ENCODE data around the gene CTSZ.
A peak's percentile ranks its signal among the peaks of the same experiment; 100 is the strongest.

CTSZ gene

DNA sequence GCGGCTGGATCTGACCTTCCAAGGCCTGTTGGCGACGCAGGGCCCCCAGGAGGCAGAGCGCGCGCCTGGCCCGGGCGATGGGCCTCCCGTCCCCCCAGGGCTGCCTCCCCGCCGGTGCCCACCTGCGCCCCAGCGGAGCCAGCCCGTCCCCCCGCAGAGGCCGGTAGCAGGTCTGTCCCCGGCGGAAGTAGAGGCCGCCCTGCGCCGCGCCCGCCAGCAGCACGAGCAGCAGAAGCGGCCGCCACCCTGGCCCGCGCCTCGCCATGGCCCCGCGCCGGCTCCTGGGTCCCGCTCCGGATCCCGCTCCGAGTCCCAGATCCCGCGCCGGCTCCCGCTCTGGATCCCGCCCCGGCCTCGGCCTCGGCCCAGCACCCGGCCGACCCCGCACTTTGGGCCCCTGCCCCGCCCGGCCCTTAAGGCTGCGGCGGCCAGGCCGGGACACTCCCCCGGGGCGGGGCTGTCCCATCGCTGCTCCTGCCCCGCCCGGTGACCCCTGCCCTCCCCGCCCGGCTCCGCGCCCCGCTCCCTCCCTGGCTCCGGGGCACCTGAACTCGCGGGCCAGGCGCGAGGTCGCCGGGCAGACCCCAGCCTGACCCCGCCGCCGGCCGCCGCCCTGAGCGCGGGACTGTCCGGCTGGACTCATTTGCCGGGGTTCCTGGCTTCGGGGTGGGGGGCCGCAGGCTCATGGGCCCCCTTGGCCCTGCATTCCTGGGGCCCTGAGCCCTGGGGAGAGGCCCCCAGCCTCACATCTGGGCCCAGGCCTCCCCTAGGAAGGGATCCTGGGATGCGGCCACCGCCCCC is at the start of gene CTSZ:
Gene CTSZ (minus strand): TSS at position 391 of the 801 bp plus-strand sequence. CDS start 126 bp downstream, at position 265.
- Histone ChIP-seq H3K4me3 (peak within 1 kb of the TSS; percentile 55 to 78 (median 64)), H3K27ac (peak within 1 kb of the TSS; percentile 68 to 99 (median 85))

GRCh38 chr20:59055302-59055701 is 48.2 kb upstream of the CTSZ start:
- H3K4me3 ChIP-seq: no peak overlapping the region
- H3K36me3 ChIP-seq: no peaks in the 10 kb centered on the region
- no peak for TF ChIP-seq Cebpa-rat (IDR thresholded peaks at IDR 0.05)

More for the DNA sequence above, at the start of gene CTSZ:
- H3K36me3 ChIP-seq: peaks cover 0 to 22% (median 0%) of the 10 kb centered on the region in 11 experiments; a peak in 9 of 22 replicates
- H3K9me3 ChIP-seq (replicated peaks in 1 of 11): no peaks in the 10 kb centered on the region
- peaks cover 61 to 100% (median 75%) of the 10 kb centered on the region in 10 experiments for H3K4me1 ChIP-seq
- H4K20me1 ChIP-seq: peaks cover 0 to 28% (median 24%) of the 10 kb centered on the region in 11 experiments; a peak in 16 of 22 replicates
- H3K9ac ChIP-seq: peak within 1 kb of the TSS; percentile 74 to 98 (median 82)
- peak within 1 kb of the TSS; percentile 95 to 100 (median 97) for H3K4me2 ChIP-seq
- peaks cover 0 to 22% (median 15%) of the 10 kb centered on the region in 11 experiments; a peak in 16 of 22 replicates for H3K27me3 ChIP-seq
- TF ChIP-seq Cebpa-rat (IDR thresholded peaks at IDR 0.05): no peak

DNA sequence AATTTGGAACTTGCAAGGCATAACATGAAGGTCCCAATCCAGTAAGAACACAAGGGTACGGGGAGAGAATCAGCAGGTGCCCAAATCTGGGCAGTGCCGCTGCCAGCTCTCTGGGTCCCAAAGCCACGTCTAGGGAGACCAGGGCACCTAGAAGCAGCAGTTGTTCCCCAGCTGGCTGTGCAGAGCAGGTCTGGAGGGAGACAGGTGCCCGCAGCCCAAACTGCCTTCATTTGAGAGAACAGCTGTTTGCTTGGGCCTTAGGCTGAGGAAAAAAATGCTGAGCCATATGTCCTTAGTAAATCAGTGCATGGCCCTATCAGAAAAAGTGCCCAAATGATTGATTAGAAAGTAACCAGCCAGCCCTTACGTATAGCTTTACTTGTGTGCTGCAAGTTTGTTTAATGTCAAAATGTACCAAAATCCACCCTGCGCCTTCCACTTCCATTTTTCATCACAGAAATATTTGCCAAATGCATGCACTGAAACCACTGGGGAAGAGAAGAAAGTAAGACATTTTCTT is 44.7 kb upstream of the CTSZ start:
- H3K4me3 ChIP-seq: no peak overlapping the region
- H3K27ac ChIP-seq: no peak overlapping the region
- H3K4me2 ChIP-seq: no peak overlapping the region
- H4K20me1 ChIP-seq: no peaks in the 10 kb centered on the region
- H3K4me1 ChIP-seq: peaks cover 0 to 6% (median 0%) of the 10 kb centered on the region in 10 experiments; a peak in 2 of 20 replicates
- no peaks in the 10 kb centered on the region for H3K36me3 ChIP-seq
- 0 out of 22 replicates have a peak, but pooled peaks cover 0 to 2% (median 0%) of the 10 kb centered on the region in 11 experiments for H3K9me3 ChIP-seq (replicated peaks in 1 of 11)
- H3K27me3 ChIP-seq: no peaks in the 10 kb centered on the region
- TF ChIP-seq Cebpa-rat (IDR thresholded peaks at IDR 0.05): no peak
- H3K9ac ChIP-seq: no peak overlapping the region

More at GRCh38 chr20:59055302-59055701, 48.2 kb upstream of the CTSZ start:
- H3K9ac ChIP-seq: no peak overlapping the region
- peaks cover 0 to 5% (median 0%) of the 10 kb centered on the region in 11 experiments; a peak in 1 of 22 replicates for H3K9me3 ChIP-seq (replicated peaks in 1 of 11)
- H4K20me1 ChIP-seq: no peaks in the 10 kb centered on the region
- no peak overlapping the region for H3K4me2 ChIP-seq
- no peaks in the 10 kb centered on the region for H3K4me1 ChIP-seq
- no peaks in the 10 kb centered on the region for H3K27me3 ChIP-seq
- H3K27ac ChIP-seq: no peak overlapping the region

GRCh38 chr20:59050437-59050836 is 43.4 kb upstream of the CTSZ start:
- H3K4me3 ChIP-seq: no peak overlapping the region
- H3K27me3 ChIP-seq: no peaks in the 10 kb centered on the region
- H3K9me3 ChIP-seq (replicated peaks in 1 of 11): no peaks in the 10 kb centered on the region
- no peaks in the 10 kb centered on the region for H4K20me1 ChIP-seq
- H3K4me1 ChIP-seq: peaks cover 0 to 6% (median 0%) of the 10 kb centered on the region in 10 experiments; a peak in 2 of 20 replicates
- no peak overlapping the region for H3K9ac ChIP-seq
- H3K4me2 ChIP-seq: no peak overlapping the region
- H3K27ac ChIP-seq: no peak overlapping the region
- no peaks in the 10 kb centered on the region for H3K36me3 ChIP-seq
- TF ChIP-seq Cebpa-rat (IDR thresholded peaks at IDR 0.05): no peak

GRCh38 chr20:59048681-59049030 is 41.6 kb upstream of the CTSZ start:
- no peaks in the 10 kb centered on the region for H3K9me3 ChIP-seq (replicated peaks in 1 of 11)
- no peak for TF ChIP-seq Cebpa-rat (IDR thresholded peaks at IDR 0.05)
- H3K27me3 ChIP-seq: no peaks in the 10 kb centered on the region
- peaks cover 3 to 17% (median 9%) of the 10 kb centered on the region in 10 experiments; a peak in 19 of 20 replicates for H3K4me1 ChIP-seq
- H3K4me3 ChIP-seq: no peak overlapping the region
- H3K27ac ChIP-seq: no peak overlapping the region
- H4K20me1 ChIP-seq: no peaks in the 10 kb centered on the region
- no peaks in the 10 kb centered on the region for H3K36me3 ChIP-seq
- H3K9ac ChIP-seq: no peak overlapping the region
- H3K4me2 ChIP-seq: 0 out of 22 replicates have a peak overlapping the region, but pooled peaks of 1 of the 11 experiments have one; percentile 3

DNA sequence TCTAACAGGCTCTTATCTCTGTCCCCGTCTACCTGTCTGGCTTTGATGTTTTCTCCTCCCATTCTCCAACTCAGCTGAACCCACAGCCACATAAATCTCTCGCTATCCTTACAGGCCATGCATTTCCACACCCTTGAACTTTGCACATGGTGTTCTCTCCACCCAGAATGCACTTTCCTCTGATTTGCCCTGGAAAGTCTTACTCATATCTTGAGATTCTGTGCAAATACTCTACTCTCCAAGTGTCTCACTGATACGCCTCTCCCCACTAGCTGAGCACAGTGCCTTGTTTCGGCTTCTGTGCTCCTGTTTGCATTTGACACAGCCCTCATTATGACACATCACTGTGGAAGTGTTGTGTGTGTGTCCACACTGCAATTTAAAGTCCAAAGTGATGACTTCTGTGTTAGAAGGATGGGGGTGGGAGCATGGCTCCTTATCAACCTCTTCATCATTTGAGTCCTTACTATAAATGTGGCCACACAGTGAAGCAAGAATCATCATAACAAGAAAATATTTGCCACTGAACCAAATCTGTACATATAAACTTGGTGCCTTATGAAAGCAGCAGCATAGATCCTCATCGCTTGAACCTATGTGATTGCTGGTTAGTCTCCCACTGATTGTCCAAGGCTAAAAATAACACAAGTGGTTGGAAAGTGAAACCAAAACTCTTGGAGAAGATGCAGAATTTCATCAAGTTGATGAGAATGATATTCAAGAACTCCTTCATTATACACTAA is 41.1 kb upstream of the CTSZ start:
- Histone ChIP-seq H3K4me2 (0 out of 22 replicates have a peak overlapping the region, but pooled peaks of 1 of the 11 experiments have one; percentile 3), H3K9ac (no peak overlapping the region), H3K4me3 (no peak overlapping the region), H3K9me3 (replicated peaks in 1 of 11) (no peaks in the 10 kb centered on the region), H3K27ac (no peak overlapping the region), H4K20me1 (no peaks in the 10 kb centered on the region), H3K27me3 (no peaks in the 10 kb centered on the region), H3K36me3 (no peaks in the 10 kb centered on the region), H3K4me1 (peaks cover 8 to 22% (median 15%) of the 10 kb centered on the region in 10 experiments)
- TF ChIP-seq Cebpa-rat (IDR thresholded peaks at IDR 0.05): no peak

DNA sequence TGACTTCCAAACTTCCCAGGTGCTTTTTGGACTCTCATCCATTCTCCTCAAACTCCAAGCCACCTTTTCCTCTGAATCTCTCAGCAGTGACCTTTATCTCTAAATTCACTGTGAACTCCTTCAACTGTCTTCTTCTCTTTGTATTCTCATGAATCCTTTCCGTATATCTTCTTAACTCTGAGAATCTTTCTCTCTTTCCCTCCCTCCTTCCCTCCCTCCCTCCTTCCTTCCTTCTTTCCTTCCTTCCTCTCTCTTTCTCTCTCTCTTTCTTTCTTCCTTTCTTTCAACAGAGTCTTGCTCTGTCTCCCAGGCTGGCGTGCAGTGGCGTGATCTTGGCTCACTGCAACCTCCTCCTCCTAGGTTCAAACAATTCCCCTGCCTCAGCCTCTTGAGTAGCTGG is 39.8 kb upstream of the CTSZ start:
- Histone ChIP-seq H3K27me3 (no peaks in the 10 kb centered on the region), H3K9ac (no peak overlapping the region), H4K20me1 (no peaks in the 10 kb centered on the region), H3K4me3 (no peak overlapping the region), H3K4me1 (peaks cover 10 to 29% (median 19%) of the 10 kb centered on the region in 10 experiments), H3K9me3 (replicated peaks in 1 of 11) (0 out of 22 replicates have a peak, but pooled peaks cover 0 to 3% (median 0%) of the 10 kb centered on the region in 11 experiments), H3K4me2 (no peak overlapping the region), H3K36me3 (no peaks in the 10 kb centered on the region), H3K27ac (no peak overlapping the region)
- no peak for TF ChIP-seq Cebpa-rat (IDR thresholded peaks at IDR 0.05)

- no peaks in the 10 kb centered on the region for H3K27me3 ChIP-seq
- peaks cover 31 to 50% (median 40%) of the 10 kb centered on the region in 10 experiments for H3K4me1 ChIP-seq
- peaks cover 10 to 19% (median 16%) of the 10 kb centered on the region in 11 experiments; a peak in 18 of 22 replicates for H4K20me1 ChIP-seq
- H3K27ac ChIP-seq: no peak overlapping the region
- no peak overlapping the region for H3K9ac ChIP-seq
- H3K4me2 ChIP-seq: peak overlapping the region in 3 of 11 experiments; percentile 83 to 89 (median 88); a peak in 4 of 22 replicates
- H3K4me3 ChIP-seq: no peak overlapping the region
- H3K9me3 ChIP-seq (replicated peaks in 1 of 11): 0 out of 22 replicates have a peak, but pooled peaks cover 0 to 3% (median 0%) of the 10 kb centered on the region in 11 experiments
- peaks cover 9 to 18% (median 14%) of the 10 kb centered on the region in 11 experiments; a peak in 18 of 22 replicates for H3K36me3 ChIP-seq
- no peak for TF ChIP-seq Cebpa-rat (IDR thresholded peaks at IDR 0.05)
These were observed 37.7 kb upstream of the CTSZ start for GRCh38 chr20:59044796-59045195.
